ENCODE measurements around the gene PGA5.
"Not testable (repeated sequence)": the region's sequence is repeated elsewhere in the genome, so short reads cannot be mapped to it uniquely, and the experiment has no call there.

Gene PGA5

DNA sequence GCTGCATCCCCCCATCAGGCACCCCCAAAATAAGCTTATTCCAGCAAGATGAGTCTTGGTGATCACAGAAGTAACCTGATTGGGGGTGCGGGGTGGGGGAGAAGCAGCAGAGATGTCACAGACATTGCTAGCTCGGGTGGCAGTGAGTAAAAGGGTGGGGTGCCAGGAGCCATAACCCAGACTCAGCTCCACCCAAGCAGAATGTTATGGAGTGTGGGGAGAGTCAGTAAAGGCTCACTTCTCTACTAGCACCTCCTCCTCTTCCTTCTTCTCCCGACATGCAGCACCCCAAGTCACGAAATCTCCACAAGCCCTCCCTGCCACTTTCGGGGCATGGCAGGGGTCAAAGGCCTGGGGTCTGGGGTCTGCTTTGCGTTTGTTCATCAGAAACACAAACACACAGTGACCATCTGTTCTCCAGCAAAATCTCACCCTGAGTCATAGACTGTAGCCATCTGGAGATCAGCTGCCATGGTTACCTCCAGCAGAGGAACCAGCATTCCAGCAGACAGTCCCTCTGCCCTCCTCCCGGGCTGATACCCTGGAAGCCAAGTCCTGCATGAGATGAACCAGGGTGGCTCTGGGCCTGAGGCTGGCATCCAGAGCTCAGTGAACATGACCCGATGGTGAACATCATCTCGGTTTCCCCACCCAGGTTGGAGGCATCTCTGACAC, 33.2 kb upstream of the PGA5 start:
- not testable (repeated sequence) for H3K9ac ChIP-seq (ENCODE audit: low read depth, low read length); H3K4me1 ChIP-seq (ENCODE audit: control insufficient read depth, insufficient read depth, low read length); H3K4me2 ChIP-seq (ENCODE audit: low read length); H3K4me3 ChIP-seq (ENCODE audit: low read length); H3K36me3 ChIP-seq (ENCODE audit: insufficient read depth, low read length); H3K27me3 ChIP-seq (ENCODE audit: control insufficient read depth, insufficient read depth, low read length); H3K9me3 ChIP-seq (replicated peaks; ENCODE audit: low read length)

DNA sequence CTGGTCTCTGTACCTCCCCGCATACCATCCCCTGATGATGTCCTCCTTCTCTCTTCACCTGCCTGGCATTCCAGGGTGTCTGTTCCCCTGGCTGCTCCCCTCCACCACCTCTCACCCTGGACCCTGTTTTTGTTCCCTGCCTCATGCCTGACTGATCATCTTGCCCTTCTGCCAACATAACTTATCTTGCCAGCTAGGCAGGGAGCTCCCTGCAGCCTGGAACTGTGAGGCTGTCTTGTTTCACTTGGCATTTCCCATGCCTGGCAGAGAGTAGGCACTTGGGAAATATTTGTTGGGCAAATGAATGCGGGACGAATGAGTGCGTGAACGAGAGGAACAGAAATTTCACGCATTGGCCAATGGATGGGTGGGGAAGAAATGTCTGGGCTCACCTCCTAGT, 30.3 kb upstream of the PGA5 start:
- not testable (repeated sequence) for H3K9ac ChIP-seq (ENCODE audit: low read depth, low read length); H3K27me3 ChIP-seq (ENCODE audit: control insufficient read depth, insufficient read depth, low read length); H3K4me1 ChIP-seq (ENCODE audit: control insufficient read depth, insufficient read depth, low read length); H3K4me3 ChIP-seq (ENCODE audit: low read length); H3K4me2 ChIP-seq (ENCODE audit: low read length); H3K9me3 ChIP-seq (replicated peaks; ENCODE audit: low read length); H3K36me3 ChIP-seq (ENCODE audit: insufficient read depth, low read length)

DNA sequence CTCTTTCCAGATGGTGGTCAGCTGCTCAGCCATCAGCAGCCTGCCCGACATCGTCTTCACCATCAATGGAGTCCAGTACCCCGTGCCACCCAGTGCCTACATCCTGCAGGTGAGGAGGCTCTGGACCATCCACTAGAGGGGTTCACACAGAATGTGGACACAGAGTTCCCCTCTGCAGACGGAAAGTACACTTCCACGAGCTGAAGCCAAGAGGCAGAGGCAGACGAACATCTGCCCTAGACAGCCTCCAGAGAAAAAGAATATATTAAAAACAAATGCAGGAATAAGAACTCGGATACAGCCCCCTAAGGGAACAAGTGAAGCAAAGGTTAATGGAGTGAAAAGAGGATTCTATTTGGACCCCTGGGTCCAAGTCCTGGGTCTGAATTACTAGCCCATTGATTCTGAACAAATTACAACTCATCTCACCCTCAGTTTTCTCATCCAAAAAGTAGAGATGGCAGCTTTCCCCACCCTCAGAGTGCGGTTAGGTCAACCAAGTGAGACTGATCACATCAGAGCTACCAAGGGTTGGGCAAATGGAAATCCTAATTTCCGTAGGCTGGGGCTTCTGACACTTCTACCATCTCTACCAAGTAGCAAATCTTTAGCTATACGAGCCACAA, 29.5 kb upstream of the PGA5 start:
- H3K36me3 ChIP-seq (ENCODE audit: insufficient read depth, low read length); H3K27me3 ChIP-seq (ENCODE audit: control insufficient read depth, insufficient read depth, low read length); H3K9ac ChIP-seq (ENCODE audit: low read depth, low read length); H3K9me3 ChIP-seq (replicated peaks; ENCODE audit: low read length); H3K4me2 ChIP-seq (ENCODE audit: low read length); H3K4me3 ChIP-seq (ENCODE audit: low read length); H3K4me1 ChIP-seq (ENCODE audit: control insufficient read depth, insufficient read depth, low read length): not testable (repeated sequence)

DNA sequence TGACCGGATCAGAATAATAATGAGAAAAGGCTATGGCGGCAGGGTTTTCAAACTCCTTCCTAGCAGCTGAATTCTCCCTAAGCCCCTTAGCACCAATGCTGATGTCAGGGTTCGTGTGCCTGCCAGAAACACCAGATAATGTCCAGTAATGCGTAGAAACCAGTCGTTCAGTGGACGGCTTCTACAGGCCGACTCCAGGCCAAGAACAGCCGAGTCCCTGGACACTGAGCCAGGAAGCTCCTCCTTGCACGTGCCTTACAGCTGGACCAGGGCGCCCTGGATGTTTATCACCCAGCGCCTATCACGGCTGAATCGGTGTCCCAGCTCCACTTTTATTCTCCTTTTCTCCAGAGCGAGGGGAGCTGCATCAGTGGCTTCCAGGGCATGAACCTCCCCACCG, 28.8 kb upstream of the PGA5 start:
- H3K4me1 ChIP-seq (ENCODE audit: control insufficient read depth, insufficient read depth, low read length); H3K4me2 ChIP-seq (ENCODE audit: low read length); H3K36me3 ChIP-seq (ENCODE audit: insufficient read depth, low read length); H3K9ac ChIP-seq (ENCODE audit: low read depth, low read length); H3K9me3 ChIP-seq (replicated peaks; ENCODE audit: low read length); H3K27me3 ChIP-seq (ENCODE audit: control insufficient read depth, insufficient read depth, low read length); H3K4me3 ChIP-seq (ENCODE audit: low read length): not testable (repeated sequence)

DNA sequence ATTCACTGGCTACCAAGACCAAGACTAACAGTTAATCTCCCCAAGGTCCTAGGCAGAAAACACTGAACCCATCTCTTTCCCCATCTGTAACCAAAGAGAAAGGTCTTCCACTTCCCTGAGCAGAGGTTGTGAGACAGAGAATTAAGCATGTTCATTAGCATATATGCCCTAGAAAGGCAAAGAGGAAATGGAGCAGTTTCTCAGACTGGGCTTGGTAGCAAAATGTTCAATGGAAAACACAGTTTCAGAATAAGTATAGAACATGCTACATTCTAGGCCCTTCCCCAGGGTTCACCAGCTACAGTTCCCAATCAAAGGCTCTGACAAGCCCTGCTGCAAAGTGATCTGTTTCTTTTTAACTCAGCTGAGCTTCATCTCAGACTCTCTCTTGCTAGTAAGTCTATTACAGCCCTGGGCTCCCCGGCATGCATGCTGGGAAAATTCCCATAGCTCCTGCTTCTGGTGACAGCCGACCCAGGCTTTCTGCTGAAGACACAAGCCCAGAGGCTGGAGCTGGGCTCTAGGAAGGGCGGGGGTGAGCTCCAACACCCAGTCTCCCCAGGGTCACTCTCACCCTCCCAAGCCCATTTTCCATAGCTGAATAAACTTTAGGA, 27.2 kb upstream of the PGA5 start:
- not testable (repeated sequence) for H3K4me3 ChIP-seq (ENCODE audit: low read length); H3K4me2 ChIP-seq (ENCODE audit: low read length)

DNA sequence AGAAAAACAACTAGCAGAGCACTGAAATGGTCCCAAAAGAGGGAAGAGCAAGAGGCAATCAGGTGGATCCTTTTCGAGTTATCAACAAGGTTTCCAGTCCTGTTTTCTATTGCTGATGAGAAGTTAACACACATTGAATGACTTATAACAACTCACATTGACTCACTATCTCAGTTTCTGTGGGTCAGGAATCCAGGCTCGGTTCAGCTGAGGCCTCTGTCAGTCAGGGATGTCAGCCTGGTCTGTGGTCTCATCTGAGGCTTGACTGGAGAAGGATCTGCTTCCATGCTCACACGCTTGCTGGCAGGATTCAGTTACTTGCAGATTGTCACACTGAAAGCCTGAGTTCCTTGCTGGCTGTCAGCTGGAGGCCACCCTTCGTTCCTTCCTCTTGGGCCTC, 22.7 kb upstream of the PGA5 start:
- H3K36me3 ChIP-seq (ENCODE audit: insufficient read depth, low read length); H3K4me3 ChIP-seq (ENCODE audit: low read length); H3K27me3 ChIP-seq (ENCODE audit: control insufficient read depth, insufficient read depth, low read length); H3K9ac ChIP-seq (ENCODE audit: low read depth, low read length); H3K4me1 ChIP-seq (ENCODE audit: control insufficient read depth, insufficient read depth, low read length); H3K9me3 ChIP-seq (replicated peaks; ENCODE audit: low read length); H3K4me2 ChIP-seq (ENCODE audit: low read length): not testable (repeated sequence)

More for the DNA sequence above, 27.2 kb upstream of the PGA5 start:
- H3K27me3 ChIP-seq (ENCODE audit: control insufficient read depth, insufficient read depth, low read length); H3K9me3 ChIP-seq (replicated peaks; ENCODE audit: low read length); H3K36me3 ChIP-seq (ENCODE audit: insufficient read depth, low read length); H3K4me1 ChIP-seq (ENCODE audit: control insufficient read depth, insufficient read depth, low read length); H3K9ac ChIP-seq (ENCODE audit: low read depth, low read length): not testable (repeated sequence)

DNA sequence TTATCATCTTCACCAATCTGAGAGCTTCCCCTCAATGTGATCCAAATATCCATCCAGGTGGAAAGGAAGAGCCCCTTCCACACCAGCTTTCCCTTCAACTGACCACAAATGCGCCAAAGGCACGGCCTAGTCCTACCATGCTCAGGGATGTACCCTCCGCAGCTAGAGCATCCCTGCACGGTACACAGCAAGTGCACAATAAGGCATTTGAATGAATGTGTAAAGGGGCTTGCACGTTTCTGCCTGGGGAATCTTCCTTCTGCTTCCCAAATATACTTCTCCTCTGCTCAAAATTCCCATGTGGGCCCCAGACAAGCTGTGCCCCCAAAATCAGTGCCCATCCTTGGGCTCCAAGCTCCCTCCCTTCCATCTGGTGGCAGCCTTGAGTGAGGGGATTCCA, 22.0 kb upstream of the PGA5 start:
- H3K4me3 ChIP-seq (ENCODE audit: low read length); H3K4me2 ChIP-seq (ENCODE audit: low read length); H3K27me3 ChIP-seq (ENCODE audit: control insufficient read depth, insufficient read depth, low read length); H3K9ac ChIP-seq (ENCODE audit: low read depth, low read length); H3K9me3 ChIP-seq (replicated peaks; ENCODE audit: low read length); H3K4me1 ChIP-seq (ENCODE audit: control insufficient read depth, insufficient read depth, low read length); H3K36me3 ChIP-seq (ENCODE audit: insufficient read depth, low read length): not testable (repeated sequence)

DNA sequence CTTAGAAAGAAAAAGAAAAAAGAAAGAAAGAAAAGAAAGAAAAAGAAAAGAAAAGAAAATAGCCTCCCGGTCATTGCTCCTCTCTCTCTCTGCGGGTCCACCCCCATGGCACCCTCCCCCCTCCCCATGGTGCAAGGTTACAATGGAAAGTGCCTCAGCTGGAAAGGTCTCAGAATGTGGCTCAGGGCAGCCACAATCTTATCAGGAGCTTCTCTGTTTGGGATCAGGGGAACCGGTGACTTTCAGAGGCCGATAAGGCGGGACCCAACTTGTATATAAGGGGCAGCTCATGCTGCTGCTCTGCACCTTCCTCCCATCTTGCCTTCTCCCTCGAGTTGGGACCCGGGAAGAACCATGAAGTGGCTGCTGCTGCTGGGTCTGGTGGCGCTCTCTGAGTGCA, 18.9 kb upstream of the PGA5 start, which contains the start of gene PGA4:
Gene PGA4 (plus strand): TSS at position 301 of the 400 bp plus-strand sequence. CDS start 54 bp downstream, at position 355.
- H3K4me1 ChIP-seq (ENCODE audit: control insufficient read depth, insufficient read depth, low read length); H3K4me3 ChIP-seq (ENCODE audit: low read length); H3K36me3 ChIP-seq (ENCODE audit: insufficient read depth, low read length); H3K9me3 ChIP-seq (replicated peaks; ENCODE audit: low read length); H3K4me2 ChIP-seq (ENCODE audit: low read length); H3K9ac ChIP-seq (ENCODE audit: low read depth, low read length); H3K27me3 ChIP-seq (ENCODE audit: control insufficient read depth, insufficient read depth, low read length): not testable (repeated sequence)

- H3K36me3 ChIP-seq (ENCODE audit: insufficient read depth, low read length); H3K4me1 ChIP-seq (ENCODE audit: control insufficient read depth, insufficient read depth, low read length); H3K4me2 ChIP-seq (ENCODE audit: low read length); H3K27me3 ChIP-seq (ENCODE audit: control insufficient read depth, insufficient read depth, low read length); H3K4me3 ChIP-seq (ENCODE audit: low read length); H3K9me3 ChIP-seq (replicated peaks; ENCODE audit: low read length); H3K9ac ChIP-seq (ENCODE audit: low read depth, low read length): not testable (repeated sequence)
Observed at GRCh38 chr11:61222692-61223091, 18.3 kb upstream of the PGA5 start.

- not testable (repeated sequence) for H3K36me3 ChIP-seq (ENCODE audit: insufficient read depth, low read length); H3K27me3 ChIP-seq (ENCODE audit: control insufficient read depth, insufficient read depth, low read length); H3K9ac ChIP-seq (ENCODE audit: low read depth, low read length); H3K9me3 ChIP-seq (replicated peaks; ENCODE audit: low read length); H3K4me1 ChIP-seq (ENCODE audit: control insufficient read depth, insufficient read depth, low read length); H3K4me2 ChIP-seq (ENCODE audit: low read length); H3K4me3 ChIP-seq (ENCODE audit: low read length)
Observed at GRCh38 chr11:61226457-61227137, 14.4 kb upstream of the PGA5 start.

DNA sequence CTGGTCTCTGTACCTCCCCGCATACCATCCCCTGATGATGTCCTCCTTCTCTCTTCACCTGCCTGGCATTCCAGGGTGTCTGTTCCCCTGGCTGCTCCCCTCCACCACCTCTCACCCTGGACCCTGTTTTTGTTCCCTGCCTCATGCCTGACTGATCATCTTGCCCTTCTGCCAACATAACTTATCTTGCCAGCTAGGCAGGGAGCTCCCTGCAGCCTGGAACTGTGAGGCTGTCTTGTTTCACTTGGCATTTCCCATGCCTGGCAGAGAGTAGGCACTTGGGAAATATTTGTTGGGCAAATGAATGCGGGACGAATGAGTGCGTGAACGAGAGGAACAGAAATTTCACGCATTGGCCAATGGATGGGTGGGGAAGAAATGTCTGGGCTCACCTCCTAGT, 11.5 kb upstream of the PGA5 start:
- H3K4me1 ChIP-seq (ENCODE audit: control insufficient read depth, insufficient read depth, low read length); H3K9me3 ChIP-seq (replicated peaks; ENCODE audit: low read length); H3K36me3 ChIP-seq (ENCODE audit: insufficient read depth, low read length); H3K9ac ChIP-seq (ENCODE audit: low read depth, low read length); H3K4me3 ChIP-seq (ENCODE audit: low read length); H3K4me2 ChIP-seq (ENCODE audit: low read length); H3K27me3 ChIP-seq (ENCODE audit: control insufficient read depth, insufficient read depth, low read length): not testable (repeated sequence)

DNA sequence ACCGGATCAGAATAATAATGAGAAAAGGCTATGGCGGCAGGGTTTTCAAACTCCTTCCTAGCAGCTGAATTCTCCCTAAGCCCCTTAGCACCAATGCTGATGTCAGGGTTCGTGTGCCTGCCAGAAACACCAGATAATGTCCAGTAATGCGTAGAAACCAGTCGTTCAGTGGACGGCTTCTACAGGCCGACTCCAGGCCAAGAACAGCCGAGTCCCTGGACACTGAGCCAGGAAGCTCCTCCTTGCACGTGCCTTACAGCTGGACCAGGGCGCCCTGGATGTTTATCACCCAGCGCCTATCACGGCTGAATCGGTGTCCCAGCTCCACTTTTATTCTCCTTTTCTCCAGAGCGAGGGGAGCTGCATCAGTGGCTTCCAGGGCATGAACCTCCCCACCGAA, 9.9 kb upstream of the PGA5 start:
- not testable (repeated sequence) for H3K4me1 ChIP-seq (ENCODE audit: control insufficient read depth, insufficient read depth, low read length); H3K27me3 ChIP-seq (ENCODE audit: control insufficient read depth, insufficient read depth, low read length); H3K9me3 ChIP-seq (replicated peaks; ENCODE audit: low read length); H3K4me2 ChIP-seq (ENCODE audit: low read length); H3K4me3 ChIP-seq (ENCODE audit: low read length); H3K36me3 ChIP-seq (ENCODE audit: insufficient read depth, low read length); H3K9ac ChIP-seq (ENCODE audit: low read depth, low read length)
